Parathyroid adenoma (tissue), 2 donors: ENCODE data around the gene DDX49.

Source experiments
- H2AFZ ChIP-seq: fragments of 300-600 bp; sonication (generic); one replicate; pipeline ENCODE4 v1.7.0; 2017; ENCODE audit warnings: antibody characterized with exemption, mild to moderate bottlenecking
- H3K27ac ChIP-seq: fragments of 300-600 bp; sonication (generic); one replicate; pipeline ENCODE4 v1.7.0; 2017
- H3K27me3 ChIP-seq: fragments of 300-600 bp; sonication (generic); one replicate; pipeline ENCODE4 v1.7.0; 2017; ENCODE audit warnings: low read length; ENCODE audit not compliant: control insufficient read depth, insufficient read depth
- H3K36me3 ChIP-seq: fragments of 300-600 bp; sonication (generic); one replicate; pipeline ENCODE4 v1.7.0; 2017; ENCODE audit warnings: low read length; ENCODE audit not compliant: control insufficient read depth, insufficient read depth
- H3K4me1 ChIP-seq: fragments of 300-600 bp; sonication (generic); one replicate; pipeline ENCODE4 v1.7.0; 2017; ENCODE audit warnings: control low read depth
- H3K4me2 ChIP-seq: fragments of 300-600 bp; sonication (generic); one replicate; pipeline ENCODE4 v1.7.0; 2017; ENCODE audit warnings: low read length
- H3K4me3 ChIP-seq: fragments of 300-600 bp; sonication (generic); one replicate; pipeline ENCODE4 v1.7.0; 2017; ENCODE audit warnings: low read depth, low read length
- H3K79me2 ChIP-seq: fragments of 300-600 bp; sonication (generic); one replicate; pipeline ENCODE4 v1.7.0; 2017; ENCODE audit warnings: control low read depth
- H3K9ac ChIP-seq: fragments of 300-600 bp; sonication (generic); one replicate; pipeline ENCODE4 v1.7.0; 2017; ENCODE audit warnings: mild to moderate bottlenecking
- H3K9me3 ChIP-seq: fragments of 300-600 bp; sonication (generic); one replicate; pipeline ENCODE4 v1.7.0; 2017; ENCODE audit warnings: low read length; ENCODE audit not compliant: control insufficient read depth
- CTCF ChIP-seq: fragments of 300-600 bp; sonication (generic); IDR thresholded peaks from one replicate; pipeline ENCODE4 v1.7.0; 2017; ENCODE audit warnings: antibody characterized with exemption, mild to moderate bottlenecking
- donor health status: primary hyperparathyroidism.

Gene DDX49

DNA sequence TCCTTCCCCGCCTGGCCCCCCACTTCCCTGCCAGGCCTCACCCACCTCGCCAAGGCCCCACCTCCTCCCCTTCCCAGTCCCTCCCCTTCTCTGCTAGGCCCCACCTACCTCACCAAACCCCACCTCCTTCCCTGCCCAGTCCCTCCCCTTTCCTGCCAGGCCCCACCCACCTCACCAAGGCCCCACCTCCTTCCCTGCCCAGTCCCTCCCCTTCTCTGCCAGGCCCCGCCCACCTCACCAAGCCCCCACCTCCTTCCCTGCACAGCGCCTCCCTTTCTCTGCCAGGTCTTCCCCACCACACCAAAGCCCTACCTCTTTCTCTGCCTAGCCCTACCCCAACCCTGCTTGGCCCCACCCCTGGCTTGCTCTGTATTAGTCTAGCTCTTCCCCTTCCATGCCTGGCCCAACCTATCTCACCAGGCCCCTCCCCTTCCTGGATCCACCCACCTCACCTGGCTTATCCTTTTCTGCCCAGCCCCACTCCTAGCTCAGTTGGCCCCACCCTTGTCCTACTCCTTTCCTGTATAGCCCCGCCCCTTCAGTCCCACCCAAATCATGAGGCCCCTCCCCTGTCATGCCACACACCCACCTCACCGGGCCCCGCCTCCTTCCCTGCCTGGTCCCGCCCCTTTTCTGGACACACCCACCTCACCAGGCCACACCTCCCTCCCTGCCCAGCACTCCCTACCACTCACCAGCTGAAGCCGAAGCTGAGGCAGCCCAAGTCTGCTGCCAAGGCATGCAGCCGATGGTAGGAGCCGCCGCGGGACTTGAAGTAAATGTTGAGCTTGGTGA is 39.7 kb upstream of the DDX49 start:
- Histone ChIP-seq H3K4me2 (no peak overlapping the region), H3K9ac (no peak overlapping the region), H3K27ac (no peak overlapping the region), H3K36me3 (no peaks in the 10 kb centered on the region), H3K79me2 (no peaks in the 10 kb centered on the region), H3K4me3 (no peak overlapping the region), H3K9me3 (no peaks in the 10 kb centered on the region), H2AFZ (no peak overlapping the region), H3K4me1 (no peaks in the 10 kb centered on the region), H3K27me3 (no peaks in the 10 kb centered on the region)
- TF ChIP-seq CTCF: no peak

- H3K4me1 ChIP-seq: no peaks in the 10 kb centered on the region
- no peak overlapping the region for H3K27ac ChIP-seq
- no peak for TF ChIP-seq CTCF
- no peak overlapping the region for H3K4me2 ChIP-seq
- H3K27me3 ChIP-seq: no peaks in the 10 kb centered on the region
- H3K9ac ChIP-seq: no peak overlapping the region
- no peaks in the 10 kb centered on the region for H3K79me2 ChIP-seq
- no peak overlapping the region for H2AFZ ChIP-seq
- H3K36me3 ChIP-seq: no peaks in the 10 kb centered on the region
- no peak overlapping the region for H3K4me3 ChIP-seq
- no peaks in the 10 kb centered on the region for H3K9me3 ChIP-seq
These were observed 38.0 kb upstream of the DDX49 start for GRCh38 chr19:18881491-18881890.

- Histone ChIP-seq H3K9ac (no peak overlapping the region), H3K4me2 (no peak overlapping the region), H3K79me2 (no peaks in the 10 kb centered on the region), H3K27me3 (no peaks in the 10 kb centered on the region), H3K4me1 (no peaks in the 10 kb centered on the region), H3K36me3 (no peaks in the 10 kb centered on the region), H3K4me3 (no peak overlapping the region), H2AFZ (no peak overlapping the region), H3K27ac (no peak overlapping the region), H3K9me3 (no peaks in the 10 kb centered on the region)
- TF ChIP-seq CTCF: no peak
These were observed 35.8 kb upstream of the DDX49 start for GRCh38 chr19:18883526-18884304.

GRCh38 chr19:18886972-18887371 is 32.5 kb upstream of the DDX49 start:
- Histone ChIP-seq H3K79me2 (no peaks in the 10 kb centered on the region), H3K4me1 (no peaks in the 10 kb centered on the region), H3K4me2 (no peak overlapping the region), H3K9ac (no peak overlapping the region), H3K4me3 (no peak overlapping the region), H3K9me3 (no peaks in the 10 kb centered on the region), H2AFZ (no peak overlapping the region), H3K36me3 (no peaks in the 10 kb centered on the region), H3K27me3 (no peaks in the 10 kb centered on the region), H3K27ac (no peak overlapping the region)
- no peak for TF ChIP-seq CTCF
